ENCODE measurements around the gene OGT. TPM values are rescaled to one million over a fixed set of nuclear protein-coding genes. Genes with fewer than 3 reads are reported as not detected.
A peak's percentile ranks its signal among the peaks of the same experiment; 100 is the strongest.
"Not testable (repeated sequence)": the region's sequence is repeated elsewhere in the genome, so short reads cannot be mapped to it uniquely, and the experiment has no call there.

The OGT gene
- total RNA-seq, 1 donor from 2014 or later, result 65.6 TPM

DNA sequence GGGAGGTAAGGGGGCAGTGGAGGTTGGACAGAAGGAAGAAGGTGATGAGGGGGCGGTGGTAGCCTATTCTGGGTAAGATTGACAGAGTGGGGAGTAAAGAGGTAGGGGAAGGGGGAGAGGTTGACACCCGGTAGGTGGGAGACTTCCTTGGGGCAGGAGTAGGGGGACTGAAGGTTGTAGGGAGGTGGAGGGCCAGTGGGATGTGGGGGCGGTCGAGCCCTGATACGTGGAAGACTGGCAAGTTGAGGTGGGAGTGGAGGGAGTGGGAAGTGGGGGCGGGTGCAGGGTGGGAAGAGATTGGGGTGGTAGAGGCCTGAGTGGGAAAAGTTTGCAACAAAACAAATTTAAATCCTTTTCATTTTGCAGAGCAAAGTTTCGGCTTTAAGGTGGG is 47.1 kb downstream of the OGT start:
- no peak for DNase-seq (ENCODE audit: low read depth in 2 of 2)

- no peak for DNase-seq (ENCODE audit: low read depth in 2 of 2)
These were observed 48.3 kb downstream of the OGT start for GRCh38 chrX:71581210-71581609.

DNA sequence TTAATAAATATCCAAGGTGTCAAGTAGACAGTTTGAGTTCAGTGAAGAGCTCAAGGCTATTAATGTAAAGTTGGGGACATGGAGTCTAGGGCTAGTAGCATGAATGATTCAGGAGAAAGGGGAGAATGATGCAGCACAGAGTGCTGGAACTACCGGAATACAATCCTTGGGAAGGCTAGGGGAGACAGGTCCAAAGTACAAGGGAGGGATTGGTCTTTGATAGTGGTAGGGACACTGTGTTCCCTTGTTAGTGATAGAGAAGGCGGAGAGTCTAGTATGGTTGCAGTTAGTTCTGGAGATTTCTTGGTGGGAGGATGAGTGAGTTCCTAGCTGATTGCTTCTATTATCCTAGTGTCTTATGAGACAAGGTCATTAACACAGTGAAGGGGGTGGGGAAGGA is 54.0 kb downstream of the OGT start:
- DNase-seq (ENCODE audit: low read depth in 2 of 2), result no peak

DNA sequence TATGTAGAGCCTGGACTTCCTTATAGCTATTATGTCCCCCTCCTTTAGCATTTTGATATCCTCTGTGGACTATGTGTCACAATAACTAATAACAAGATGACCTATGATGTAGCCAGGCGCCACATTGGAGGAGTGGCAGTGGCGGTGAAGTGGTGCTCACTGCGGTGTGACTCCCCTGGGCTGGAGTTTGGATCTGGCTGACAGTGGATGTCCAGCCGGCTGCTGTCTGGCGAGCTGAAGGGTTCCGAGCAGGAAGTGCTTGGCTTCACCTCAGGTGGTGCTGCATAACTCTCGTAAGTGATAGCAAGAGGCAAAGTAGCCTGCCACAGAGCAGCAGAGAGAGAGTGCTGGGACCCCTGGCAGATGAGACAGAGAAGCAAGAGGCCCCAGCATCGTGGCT is 60.3 kb downstream of the OGT start:
- DNase-seq (ENCODE audit: low read depth in 2 of 2), result not testable (repeated sequence)

- no peak for DNase-seq (ENCODE audit: low read depth in 2 of 2)
These were observed 67.1 kb downstream of the OGT start for GRCh38 chrX:71599965-71600364.

DNA sequence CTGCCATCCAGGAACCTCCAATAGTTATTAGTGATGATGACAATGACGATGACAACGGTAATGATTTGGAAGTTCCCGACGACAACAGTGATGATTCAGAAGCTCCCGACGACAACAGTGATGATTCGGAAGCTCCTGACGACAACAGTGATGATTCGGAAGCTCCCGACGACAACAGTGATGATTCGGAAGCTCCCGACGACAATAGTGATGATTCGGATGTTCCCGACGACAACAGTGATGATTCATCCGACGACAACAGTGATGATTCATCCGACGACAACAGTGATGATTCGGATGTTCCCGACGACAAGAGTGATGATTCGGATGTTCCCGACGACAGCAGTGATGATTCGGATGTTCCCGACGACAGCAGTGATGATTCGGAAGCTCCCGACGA is 70.7 kb downstream of the OGT start:
- DNase-seq (ENCODE audit: low read depth in 2 of 2), result peak in 1 of 2 donors; percentile 8

GRCh38 chrX:71604141-71604540 is 71.2 kb downstream of the OGT start:
- no peak for DNase-seq (ENCODE audit: low read depth in 2 of 2)

- peak in 1 of 2 donors; percentile 42 for DNase-seq (ENCODE audit: low read depth in 2 of 2)
These were observed 72.1 kb downstream of the OGT start for GRCh38 chrX:71604796-71605568.

- peak in 1 of 2 donors; percentile 44 for DNase-seq (ENCODE audit: low read depth in 2 of 2)
These were observed 73.8 kb downstream of the OGT start for GRCh38 chrX:71606536-71607216.

- DNase-seq (ENCODE audit: low read depth in 2 of 2), result no peak
These were observed 74.6 kb downstream of the OGT start for GRCh38 chrX:71607488-71607887.

- DNase-seq (ENCODE audit: low read depth in 2 of 2), result no peak
These were observed 76.3 kb downstream of the OGT start for GRCh38 chrX:71609095-71609750.

- not testable (repeated sequence) for DNase-seq (ENCODE audit: low read depth in 2 of 2)
These were observed 78.8 kb downstream of the OGT start for GRCh38 chrX:71611736-71612135.

- DNase-seq (ENCODE audit: low read depth in 2 of 2), result peak; percentile 5 to 82
These were observed 79.4 kb downstream of the OGT start for GRCh38 chrX:71612256-71612655.

GRCh38 chrX:71615056-71615455 is 82.2 kb downstream of the OGT start:
- DNase-seq (ENCODE audit: low read depth in 2 of 2), result no peak

DNA sequence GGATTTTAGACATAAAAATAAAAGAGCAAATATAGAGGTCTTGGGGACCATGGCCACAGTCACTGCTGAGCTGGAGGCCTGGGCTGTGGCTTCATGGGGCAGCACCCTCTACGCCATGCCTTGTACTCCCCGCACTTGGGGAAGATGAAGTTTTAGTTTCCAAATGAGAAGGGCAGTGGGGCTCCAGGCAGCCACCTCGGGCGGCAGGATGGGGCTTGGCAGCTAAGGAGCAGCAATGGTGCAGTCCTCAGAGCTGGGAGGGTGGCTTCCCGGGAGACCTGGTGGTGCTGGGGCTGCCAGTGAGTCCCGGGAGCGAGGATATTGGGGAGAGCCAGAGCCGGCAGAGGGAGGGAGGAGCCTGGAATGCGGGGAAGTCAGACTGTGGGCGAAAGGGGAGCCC is 83.0 kb downstream of the OGT start:
- no peak for DNase-seq (ENCODE audit: low read depth in 2 of 2)

- no peak for DNase-seq (ENCODE audit: low read depth in 2 of 2)
These were observed 84.0 kb downstream of the OGT start for GRCh38 chrX:71616672-71617529.

DNA sequence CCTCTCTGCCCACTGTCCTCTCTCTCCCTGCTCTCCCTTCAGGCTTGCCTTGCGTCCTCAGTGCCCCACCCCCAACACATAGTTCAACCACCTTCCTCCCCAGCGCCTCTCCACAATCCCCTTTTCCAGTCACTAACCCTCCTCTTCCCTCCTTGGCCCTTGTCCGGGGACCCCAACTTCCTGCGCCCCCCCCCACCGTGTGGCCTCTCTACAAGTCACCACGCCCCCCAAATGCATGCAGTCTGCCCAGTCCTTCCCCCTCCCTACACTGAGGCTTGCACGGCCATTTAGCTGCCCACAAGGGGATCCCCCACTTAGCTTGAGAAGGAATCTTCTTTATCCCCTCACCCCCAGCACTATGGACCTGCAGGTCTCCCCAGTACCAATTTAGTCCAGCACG is 84.8 kb downstream of the OGT start:
- DNase-seq (ENCODE audit: low read depth in 2 of 2), result no peak

- DNase-seq (ENCODE audit: low read depth in 2 of 2), result no peak
These were observed 85.4 kb downstream of the OGT start, which contains the start of gene CXCR3 for GRCh38 chrX:71618303-71618721. Gene CXCR3, minus strand, starts transcription at chrX:71618511. Its CDS starts 62 bp downstream, at chrX:71618449.

DNA sequence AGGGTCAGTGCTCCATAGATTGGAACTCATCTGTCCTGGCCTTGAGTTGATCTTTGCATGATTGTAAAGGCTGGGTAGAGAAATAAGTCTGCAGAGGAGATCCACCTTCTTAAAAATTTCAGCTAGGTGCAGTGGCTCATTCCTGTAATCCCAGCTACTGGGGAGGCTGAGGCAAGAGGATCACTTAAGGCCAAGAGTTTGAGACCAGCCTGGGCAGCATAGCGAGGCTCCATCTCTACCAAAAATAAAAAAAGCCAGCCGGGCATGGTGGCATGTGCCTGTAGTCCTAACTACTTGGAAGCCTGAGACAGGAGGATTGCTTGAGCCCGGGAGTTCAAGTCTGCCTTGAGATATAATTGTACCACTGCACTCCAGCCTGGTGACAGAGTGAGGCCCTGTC is 85.9 kb downstream of the OGT start:
- no peak for DNase-seq (ENCODE audit: low read depth in 2 of 2)

- no peak for DNase-seq (ENCODE audit: low read depth in 2 of 2)
These were observed 86.3 kb downstream of the OGT start for GRCh38 chrX:71619193-71619592.

DNA sequence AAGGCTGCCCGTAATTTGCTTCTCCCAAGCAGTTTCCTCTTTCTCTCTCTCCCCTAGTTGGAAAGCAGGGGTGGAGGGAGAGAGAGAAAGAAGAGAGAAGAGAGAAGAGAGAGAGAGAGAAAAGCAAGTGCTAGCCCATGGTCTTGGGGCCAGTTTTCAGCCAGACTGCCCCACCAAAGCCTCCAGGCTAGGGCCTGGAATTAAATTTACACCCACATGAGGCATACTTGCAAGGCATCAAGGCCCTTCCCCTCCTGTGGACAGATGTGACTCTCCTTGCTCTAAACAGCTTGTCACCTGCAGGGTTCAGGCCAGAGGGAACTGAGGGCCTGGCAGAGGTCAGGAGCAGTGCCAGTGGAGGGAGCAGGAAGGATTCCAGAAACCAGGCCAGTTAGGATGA is 87.1 kb downstream of the OGT start:
- DNase-seq (ENCODE audit: low read depth in 2 of 2), result no peak

DNA sequence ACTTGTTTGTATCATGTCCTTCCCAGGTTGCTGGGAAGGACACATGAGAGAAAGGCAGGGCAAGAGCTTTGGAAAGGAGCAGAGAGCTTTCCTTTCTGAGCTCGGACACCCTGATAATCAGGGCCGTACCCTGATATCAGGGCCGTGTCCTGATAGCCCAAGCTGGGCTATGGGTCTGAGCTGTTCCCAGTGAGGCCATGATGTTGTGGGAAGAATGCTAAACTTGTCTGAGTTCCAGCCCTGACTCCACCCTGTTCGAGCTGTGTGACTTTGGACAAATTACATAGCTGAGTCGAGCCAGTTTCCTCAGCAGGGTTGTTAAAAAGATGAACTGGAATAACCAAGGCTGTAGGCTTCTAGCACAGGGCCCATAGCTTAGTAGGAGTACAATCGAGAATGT is 88.7 kb downstream of the OGT start:
- no peak for DNase-seq (ENCODE audit: low read depth in 2 of 2)

Measured in dermis microvascular lymphatic vessel endothelial cell (primary cell).